Measurements from ENCODE around the gene FGD3.

Gene FGD3

DNA sequence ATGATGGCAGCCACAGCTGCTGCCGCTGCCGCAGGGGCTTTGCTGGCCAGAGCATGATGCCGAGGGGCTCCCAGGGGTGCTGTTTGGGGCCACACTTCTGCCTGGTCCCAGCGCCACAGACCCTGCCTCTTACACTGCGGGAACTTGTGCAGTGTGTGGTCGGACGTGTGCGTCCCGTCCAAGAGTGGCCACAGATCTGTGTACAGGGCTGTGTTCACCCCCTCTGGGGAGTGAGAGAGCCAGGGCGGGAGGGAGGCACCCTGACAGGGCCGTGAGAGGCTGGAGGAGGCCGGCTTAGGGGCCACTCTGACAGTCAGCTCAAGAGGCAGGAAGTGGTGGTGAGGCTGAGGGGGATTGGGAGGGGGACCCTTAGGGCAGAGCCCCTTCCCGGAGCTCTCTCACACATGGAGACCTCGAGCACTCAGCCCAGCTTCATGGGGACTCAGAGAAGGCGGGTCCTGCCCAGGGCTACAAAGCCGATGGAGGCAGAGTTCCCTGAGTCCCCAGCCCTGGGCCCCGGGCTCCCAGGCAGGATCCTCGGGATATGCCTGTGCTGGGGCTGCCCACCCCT, 135.6 kb downstream of the FGD3 start:
- DNase-seq = no peak

DNA sequence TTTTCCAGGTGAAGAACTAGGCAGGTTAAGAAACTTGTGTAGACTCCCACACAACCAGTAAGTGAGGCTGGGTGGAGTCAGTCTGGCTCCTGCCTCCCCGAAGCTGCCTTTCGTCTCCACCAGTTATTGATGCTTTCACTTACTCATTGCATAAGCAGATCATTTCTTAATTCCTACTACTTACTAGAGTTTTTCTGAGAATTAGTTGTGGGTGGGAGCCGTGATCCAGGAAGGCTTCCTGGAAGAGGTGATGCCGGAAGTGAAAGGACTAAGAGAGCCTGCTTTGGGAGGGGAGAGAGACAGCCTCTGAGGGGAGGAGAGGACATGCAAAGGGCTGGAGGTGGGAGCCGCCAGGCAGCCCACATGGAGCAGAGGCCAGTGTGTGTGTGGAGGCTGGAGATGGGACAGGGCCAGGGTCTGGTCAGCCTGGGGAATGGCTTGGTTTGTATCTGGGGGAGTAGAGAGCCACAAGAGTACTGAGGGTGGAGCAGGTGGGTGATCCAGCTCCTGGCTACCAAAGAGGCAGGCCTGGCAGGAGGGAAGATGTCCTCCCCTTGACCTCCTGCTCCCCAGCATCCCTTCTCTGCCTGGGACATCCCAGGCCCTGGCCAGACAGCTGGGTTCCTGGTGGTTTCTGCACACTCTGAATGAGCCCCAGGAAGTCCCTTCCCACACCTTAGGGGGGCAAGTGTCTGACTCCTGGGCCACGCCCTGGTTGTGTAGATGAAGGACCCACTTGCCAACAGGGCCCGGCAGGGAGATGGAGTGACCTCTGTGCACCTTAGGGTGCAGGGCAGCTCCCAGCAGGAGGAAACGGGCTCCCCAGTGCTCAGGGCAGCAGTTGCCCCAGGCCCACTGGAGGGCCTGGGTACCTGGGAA, 136.5 kb downstream of the FGD3 start:
- no peak for DNase-seq

DNA sequence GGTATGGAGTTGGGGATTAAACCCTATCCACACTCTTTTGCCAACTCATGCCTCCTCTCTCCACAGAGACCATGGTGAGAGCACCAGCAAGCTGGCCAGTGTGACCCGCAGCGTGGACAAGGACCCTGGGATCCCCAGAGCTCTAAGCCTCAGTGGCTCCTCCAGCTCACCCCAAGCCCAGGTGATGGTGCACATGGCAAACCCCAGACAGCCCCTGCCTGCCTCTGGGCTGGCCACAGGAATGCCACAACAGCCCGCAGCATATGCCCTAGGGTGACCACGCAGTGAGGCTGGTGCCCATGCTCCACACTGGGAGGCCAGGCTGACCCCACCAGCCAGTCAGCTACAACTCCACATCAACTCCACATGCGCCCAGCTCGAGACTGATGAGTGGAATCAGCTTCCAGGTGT, 137.2 kb downstream of the FGD3 start:
- DNase-seq = no peak

DNA sequence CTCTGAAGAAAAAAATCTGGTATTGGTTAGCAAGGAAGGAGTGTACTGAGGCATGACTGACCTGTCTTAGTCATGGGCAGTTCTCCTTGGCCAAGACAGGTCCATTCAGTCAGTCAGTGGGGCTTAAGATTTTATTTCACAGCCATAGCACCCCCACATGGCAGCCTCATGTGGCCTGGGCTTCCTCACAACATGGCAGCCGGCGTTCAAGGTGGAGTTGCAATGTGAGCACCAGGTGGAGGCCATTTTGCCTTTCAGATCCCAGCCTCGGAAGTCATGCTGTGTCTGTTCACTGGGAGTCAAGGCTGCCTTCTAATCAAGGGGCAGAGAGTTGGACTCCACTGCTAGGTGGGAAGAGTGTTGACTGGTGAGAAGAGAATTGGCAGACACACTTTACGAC, 138.4 kb downstream of the FGD3 start:
- DNase-seq = no peak
